Esophagus mucosa (tissue), 1 donor: ENCODE results near the gene SMIM20. TPM values are rescaled to one million over a fixed set of nuclear protein-coding genes. Genes with fewer than 3 reads are reported as not detected.
"Not testable (repeated sequence)": the region's sequence is repeated elsewhere in the genome, so short reads cannot be mapped to it uniquely, and the experiment has no call there.

ENCODE experiments used
- ATAC-seq: fragments of 200-7000 bp; cut with Tn5 transposase; one replicate; pipeline ENCODE4 v1.9.1; 2020
- total RNA-seq: library from RNA; stranded (reverse); gene quantifications from one replicate; pipeline ENCODE4 v1.2.4, GENCODE V29; 2023
- donor health status: DM: yes; HTN: yes; CAD: no.

The SMIM20 gene
- total RNA-seq, 1 donor from 2014 or later, result 14.8 TPM

GRCh38 chr4:25892796-25893195 lies 21.2 kb upstream of the SMIM20 start:
- ATAC-seq, result no peak

- peak; percentile 58 for ATAC-seq
Measured at GRCh38 chr4:25896776-25897539, 17.1 kb upstream of the SMIM20 start.

GRCh38 chr4:25900310-25900709 lies 13.7 kb upstream of the SMIM20 start:
- ATAC-seq, result no peak

- no peak for ATAC-seq
Measured at GRCh38 chr4:25901030-25901430, 13.0 kb upstream of the SMIM20 start.

GRCh38 chr4:25903900-25904747 lies 9.9 kb upstream of the SMIM20 start:
- no peak for ATAC-seq

GRCh38 chr4:25904748-25905082 lies 9.3 kb upstream of the SMIM20 start:
- no peak for ATAC-seq

- no peak for ATAC-seq
Measured at GRCh38 chr4:25905371-25905770, 8.6 kb upstream of the SMIM20 start.

- not testable (repeated sequence) for ATAC-seq
Measured at GRCh38 chr4:25906113-25906512, 7.9 kb upstream of the SMIM20 start.

GRCh38 chr4:25908491-25908901 lies 5.5 kb upstream of the SMIM20 start:
- ATAC-seq, result no peak

GRCh38 chr4:25911356-25911755 lies 2.7 kb upstream of the SMIM20 start:
- ATAC-seq, result no peak

- peak; percentile 8 for ATAC-seq
Measured at GRCh38 chr4:25913056-25913850, 767 bp upstream of the SMIM20 start.

GRCh38 chr4:25914670-25915352 lies 791 bp downstream of the SMIM20 start:
- no peak for ATAC-seq

- no peak for ATAC-seq
Measured at GRCh38 chr4:25915353-25915705, 1.3 kb downstream of the SMIM20 start.

GRCh38 chr4:25916870-25917269 lies 2.9 kb downstream of the SMIM20 start:
- ATAC-seq, result no peak

GRCh38 chr4:25919676-25920075 lies 5.7 kb downstream of the SMIM20 start:
- ATAC-seq, result no peak

- no peak for ATAC-seq
Measured at GRCh38 chr4:25921922-25922321, 7.9 kb downstream of the SMIM20 start.

- ATAC-seq, result no peak
Measured at GRCh38 chr4:25922812-25923369, 8.9 kb downstream of the SMIM20 start.

- ATAC-seq, result no peak
Measured at GRCh38 chr4:25923745-25924144, 9.7 kb downstream of the SMIM20 start.

GRCh38 chr4:25925486-25926201 lies 11.6 kb downstream of the SMIM20 start:
- ATAC-seq, result no peak

- ATAC-seq, result no peak
Measured at GRCh38 chr4:25926462-25926861, 12.4 kb downstream of the SMIM20 start.

GRCh38 chr4:25927361-25928195 lies 13.6 kb downstream of the SMIM20 start:
- no peak for ATAC-seq
